Testis (tissue), 2 donors: Measurements from ENCODE around the gene EYA3.
A peak's percentile ranks its signal among the peaks of the same experiment; 100 is the strongest.

Experiments used
- CTCF ChIP-seq, 3 experiments: fragments of 450-650 bp in 2 of 3; fragments of 200-600 bp in 1 of 3; sonication (generic) in 1 of 3; IDR thresholded peaks; one replicate each; pipeline ENCODE4 v1.5.1; 2016 to 2019; ENCODE audit warnings: antibody characterized with exemption in 3 of 3, mild to moderate bottlenecking in 2 of 3, moderate library complexity in 1 of 3
- POLR2A ChIP-seq: fragments of 450-650 bp; IDR thresholded peaks from one replicate; pipeline ENCODE4 v1.6.1; 2017; ENCODE audit warnings: antibody characterized with exemption, mild to moderate bottlenecking, moderate library complexity

- TF ChIP-seq CTCF (IDR thresholded peaks at IDR 0.05) (peak; percentile 55 to 70 (median 61)), POLR2A (no peak)
Measured at GRCh38 chr1:28091043-28091781, 2.8 kb upstream of the EYA3 start.
